GM12801 (cell line): Measurements from ENCODE around the gene GHRH.

Experiments used
- CTCF ChIP-seq: IDR thresholded peaks from one replicate; pipeline ENCODE4 v1.5.1; 2011; ENCODE audit warnings: control low read depth; ENCODE audit not compliant: insufficient read length; ENCODE audit errors: extremely low read depth

GHRH gene

GRCh38 chr20:37202267-37202943, 59.2 kb downstream of the GHRH start:
- TF ChIP-seq CTCF: no peak

GRCh38 chr20:37201827-37202162, 59.8 kb downstream of the GHRH start:
- no peak for TF ChIP-seq CTCF
